Esophagus squamous epithelium (tissue), 5 donors: ENCODE results near the gene TGFBR3. TPM values are rescaled to one million over a fixed set of nuclear protein-coding genes. Genes with fewer than 3 reads are reported as not detected.

Experiments used
- DNase-seq: peaks from one replicate; lab custom pipeline; 2025; lab: John Stamatoyannopoulos, UW
- H3K27ac ChIP-seq, 4 donors: fragments of 200-600 bp; sonication (generic); one replicate each; pipeline ENCODE4 v1.5.1; 2016 to 2019; ENCODE audit warnings: mild to moderate bottlenecking in 1 of 4
- H3K27me3 ChIP-seq, 4 donors: fragments of 200-600 bp; sonication (generic); 1 replicate in 3 of 4; 2 replicates in 1 of 4; pipeline versions ENCODE4 v1.5.1 to v1.6.0; 2017 to 2021; ENCODE audit warnings: antibody characterized with exemption in 1 of 4
- H3K36me3 ChIP-seq, 3 donors: fragments of 200-600 bp; sonication (generic); one replicate each; pipeline ENCODE4 v1.5.1; 2016 to 2019
- H3K4me1 ChIP-seq, 3 donors: fragments of 200-600 bp; sonication (generic); one replicate each; pipeline ENCODE4 v1.5.1; 2017 to 2019
- H3K4me3 ChIP-seq, 4 donors: fragments of 200-600 bp; sonication (generic); 1 replicate in 3 of 4; 2 replicates in 1 of 4; pipeline ENCODE4 v1.5.1; 2016 to 2019; ENCODE audit warnings: mild to moderate bottlenecking in 2 of 4, moderate library complexity in 1 of 4
- H3K9me3 ChIP-seq, 3 donors: fragments of 200-600 bp; sonication (generic); one replicate each; pipeline ENCODE4 v1.5.1; 2016 to 2019
- CTCF ChIP-seq, 6 experiments: fragments of 450-650 bp in 4 of 6; fragments of 200-600 bp in 2 of 6; sonication (generic) in 2 of 6; IDR thresholded peaks; one replicate each; pipeline ENCODE4 v1.5.1; 2016 to 2019; ENCODE audit warnings: antibody characterized with exemption in 6 of 6, mild to moderate bottlenecking in 4 of 6, moderate library complexity in 4 of 6
- POLR2A ChIP-seq, 4 donors: fragments of 450-650 bp; IDR thresholded peaks; one replicate each; pipeline ENCODE4 v1.6.1; 2017; ENCODE audit warnings: antibody characterized with exemption in 4 of 4, mild to moderate bottlenecking in 4 of 4, moderate library complexity in 3 of 4
- WGBS, 2 donors: methylation state at CpG; one replicate each; pipeline ENCODE4 v1.1.5; 2018; 5-methylcytosine and 5-hydroxymethylcytosine counted together
- intact Hi-C: fragments of 100-400 bp; cut with DNase I; formaldehyde crosslinking; loops from one replicate; pipeline ENCODE4 v1.15.0; 2022
- total RNA-seq, 4 donors: library from RNA; depleted of rRNA; stranded (reverse); fragments of >200 nt; gene quantifications; one replicate each; pipeline ENCODE4 v1.1.0, GENCODE V29; 2016
- donor health status: DM: yes; HTN: yes; CAD: no.

The TGFBR3 gene
- total RNA-seq, 4 donors from 2014 or later, result 11.3 to 119 (median 30.7) TPM

GRCh38 chr1:91711504-91712247 lies 174.3 kb downstream of the TGFBR3 start:
- no peak for DNase-seq
- Histone ChIP-seq H3K36me3 (peaks cover 0 to 87% (median 4%) of the 10 kb centered on the region in 3 donors), H3K27ac (peak overlapping the region in 3 of 4 donors; percentile 78 to 89 (median 83)), H3K4me3 (peak overlapping the region in 1 of 4 donors; percentile 19), H3K9me3 (no peaks in the 10 kb centered on the region), H3K27me3 (no peaks in the 10 kb centered on the region), H3K4me1 (peaks cover 0 to 38% (median 12%) of the 10 kb centered on the region in 3 donors)
- intact Hi-C loops, result no loop called here
- TF ChIP-seq CTCF (IDR thresholded peaks at IDR 0.05) (no peak), POLR2A (IDR thresholded peaks at IDR 0.05) (no peak)
- WGBS, 2 donors, result 87 to 94% methylated on average over 5 of the region's 5 CpGs

- Histone ChIP-seq H3K4me3 (no peak overlapping the region), H3K27ac (peak overlapping the region in 2 of 4 donors; percentile 14 to 78), H3K9me3 (no peaks in the 10 kb centered on the region), H3K4me1 (peaks cover 0 to 38% (median 12%) of the 10 kb centered on the region in 3 donors), H3K27me3 (no peaks in the 10 kb centered on the region), H3K36me3 (peaks cover 0 to 88% (median 4%) of the 10 kb centered on the region in 3 donors)
- WGBS, 2 donors, result 42 to 100% methylated on average over 4 of the region's 4 CpGs
- no peak for TF ChIP-seq CTCF (IDR thresholded peaks at IDR 0.05)
- TF ChIP-seq POLR2A (IDR thresholded peaks at IDR 0.05), result no peak
- intact Hi-C loops, result no loop called here
- no peak for DNase-seq
Observed at GRCh38 chr1:91710261-91710660, 175.7 kb downstream of the TGFBR3 start.

- TF ChIP-seq CTCF (IDR thresholded peaks at IDR 0.05), result no peak
- TF ChIP-seq POLR2A (IDR thresholded peaks at IDR 0.05), result no peak
- H3K4me1 ChIP-seq, result peaks cover 0 to 33% (median 7%) of the 10 kb centered on the region in 3 donors
- H3K27me3 ChIP-seq, result no peaks in the 10 kb centered on the region
- no peak overlapping the region for H3K4me3 ChIP-seq
- peaks cover 0 to 90% (median 4%) of the 10 kb centered on the region in 3 donors for H3K36me3 ChIP-seq
- H3K9me3 ChIP-seq, result no peaks in the 10 kb centered on the region
- no peak overlapping the region for H3K27ac ChIP-seq
- intact Hi-C loops, result no loop called here
- no peak for DNase-seq
- WGBS, 2 donors, result 93 to 94% methylated on average over 3 to 5 of the region's 5 CpGs
Observed at GRCh38 chr1:91708691-91709090, 177.3 kb downstream of the TGFBR3 start.

- Histone ChIP-seq H3K9me3 (no peaks in the 10 kb centered on the region), H3K36me3 (peaks cover 0 to 97% (median 4%) of the 10 kb centered on the region in 3 donors), H3K4me3 (no peak overlapping the region), H3K4me1 (peaks cover 0 to 24% (median 5%) of the 10 kb centered on the region in 3 donors), H3K27me3 (no peaks in the 10 kb centered on the region), H3K27ac (peak overlapping the region in 1 of 4 donors; percentile 36)
- WGBS, 2 donors, result 88 to 100% methylated on average over 1 of the region's 1 CpG
- TF ChIP-seq CTCF (IDR thresholded peaks at IDR 0.05) (no peak), POLR2A (IDR thresholded peaks at IDR 0.05) (no peak)
- intact Hi-C loops, result no loop called here
- DNase-seq, result no peak
Observed at GRCh38 chr1:91707890-91708218, 178.1 kb downstream of the TGFBR3 start.

- 97 to 100% methylated on average over 3 of the region's 3 CpGs for WGBS, 2 donors
- Histone ChIP-seq H3K4me3 (no peak overlapping the region), H3K4me1 (peaks cover 0 to 19% (median 4%) of the 10 kb centered on the region in 3 donors), H3K36me3 (peaks cover 0 to 96% (median 4%) of the 10 kb centered on the region in 3 donors), H3K9me3 (no peaks in the 10 kb centered on the region), H3K27me3 (no peaks in the 10 kb centered on the region), H3K27ac (peak overlapping the region in 1 of 4 donors; percentile 36)
- no peak for DNase-seq
- intact Hi-C loops, result no loop called here
- TF ChIP-seq CTCF (IDR thresholded peaks at IDR 0.05) (no peak), POLR2A (IDR thresholded peaks at IDR 0.05) (no peak)
Observed at GRCh38 chr1:91707114-91707889, 178.6 kb downstream of the TGFBR3 start.
